Peyer's patch (tissue), 4 donors: Measurements from ENCODE around the gene DDX31.

ENCODE experiments used
- CTCF ChIP-seq, 6 experiments: fragments of 450-650 bp in 4 of 6; fragments of 200-600 bp in 2 of 6; sonication (generic) in 1 of 6; IDR thresholded peaks; one replicate each; pipeline ENCODE4 v1.5.1; 2017 to 2019; ENCODE audit warnings: antibody characterized with exemption in 6 of 6, mild to moderate bottlenecking in 3 of 6, moderate library complexity in 1 of 6
- POLR2A ChIP-seq, 2 donors: fragments of 450-650 bp; IDR thresholded peaks; one replicate each; pipeline ENCODE4 v1.5.1; 2017; ENCODE audit warnings: antibody characterized with exemption in 2 of 2, mild to moderate bottlenecking in 2 of 2, moderate library complexity in 2 of 2

GRCh38 chr9:132557159-132557558 is 112.6 kb downstream of the DDX31 start:
- TF ChIP-seq CTCF (IDR thresholded peaks at IDR 0.05) (no peak), POLR2A (IDR thresholded peaks at IDR 0.05) (no peak)
